Measurements from ENCODE around the gene FAM110D.

FAM110D gene

GRCh38 chr1:26125382-26125781 lies 33.5 kb upstream of the FAM110D start:
- Mint-ChIP-seq H3K9me3 (ENCODE audit: low read depth) (no peaks in the 10 kb centered on the region), H3K27ac (no peak overlapping the region), H3K27me3 (no peaks in the 10 kb centered on the region), H3K36me3 (no peaks in the 10 kb centered on the region), H3K4me1 (ENCODE audit: low read depth) (peaks cover 56% of the 10 kb centered on the region), H3K4me3 (no peak overlapping the region)

- Mint-ChIP-seq H3K27ac (peak overlapping the region; percentile 55), H3K9me3 (ENCODE audit: low read depth) (no peaks in the 10 kb centered on the region), H3K27me3 (no peaks in the 10 kb centered on the region), H3K36me3 (no peaks in the 10 kb centered on the region), H3K4me3 (peak overlapping the region; percentile 69), H3K4me1 (ENCODE audit: low read depth) (peaks cover 55% of the 10 kb centered on the region)
Observed at GRCh38 chr1:26125946-26126320, 32.9 kb upstream of the FAM110D start.

GRCh38 chr1:26126321-26127084 lies 32.4 kb upstream of the FAM110D start:
- H3K27ac Mint-ChIP-seq, result peak overlapping the region; percentile 55
- H3K27me3 Mint-ChIP-seq, result no peaks in the 10 kb centered on the region
- peaks cover 55% of the 10 kb centered on the region for H3K4me1 Mint-ChIP-seq (ENCODE audit: low read depth)
- no peaks in the 10 kb centered on the region for H3K9me3 Mint-ChIP-seq (ENCODE audit: low read depth)
- H3K4me3 Mint-ChIP-seq, result peak overlapping the region; percentile 69
- no peaks in the 10 kb centered on the region for H3K36me3 Mint-ChIP-seq

GRCh38 chr1:26127235-26128163 lies 31.4 kb upstream of the FAM110D start:
- Mint-ChIP-seq H3K36me3 (no peaks in the 10 kb centered on the region), H3K4me3 (peak overlapping the region; percentile 46), H3K9me3 (ENCODE audit: low read depth) (no peaks in the 10 kb centered on the region), H3K27me3 (no peaks in the 10 kb centered on the region), H3K27ac (peak overlapping the region; percentile 54), H3K4me1 (ENCODE audit: low read depth) (peaks cover 53% of the 10 kb centered on the region)

GRCh38 chr1:26129778-26130177 lies 29.1 kb upstream of the FAM110D start:
- Mint-ChIP-seq H3K27ac (no peak overlapping the region), H3K9me3 (ENCODE audit: low read depth) (no peaks in the 10 kb centered on the region), H3K4me3 (no peak overlapping the region), H3K36me3 (no peaks in the 10 kb centered on the region), H3K27me3 (no peaks in the 10 kb centered on the region), H3K4me1 (ENCODE audit: low read depth) (peaks cover 36% of the 10 kb centered on the region)

- Mint-ChIP-seq H3K9me3 (ENCODE audit: low read depth) (no peaks in the 10 kb centered on the region), H3K27ac (no peak overlapping the region), H3K27me3 (no peaks in the 10 kb centered on the region), H3K4me3 (no peak overlapping the region), H3K36me3 (no peaks in the 10 kb centered on the region), H3K4me1 (ENCODE audit: low read depth) (peaks cover 29% of the 10 kb centered on the region)
Observed at GRCh38 chr1:26130695-26131094, 28.2 kb upstream of the FAM110D start.

- peaks cover 14% of the 10 kb centered on the region for H3K4me1 Mint-ChIP-seq (ENCODE audit: low read depth)
- H3K27ac Mint-ChIP-seq, result no peak overlapping the region
- no peak overlapping the region for H3K4me3 Mint-ChIP-seq
- H3K9me3 Mint-ChIP-seq (ENCODE audit: low read depth), result no peaks in the 10 kb centered on the region
- no peaks in the 10 kb centered on the region for H3K36me3 Mint-ChIP-seq
- no peaks in the 10 kb centered on the region for H3K27me3 Mint-ChIP-seq
Observed at GRCh38 chr1:26132128-26132833, 26.6 kb upstream of the FAM110D start.

GRCh38 chr1:26132834-26133167 lies 26.1 kb upstream of the FAM110D start:
- no peak overlapping the region for H3K4me3 Mint-ChIP-seq
- no peaks in the 10 kb centered on the region for H3K36me3 Mint-ChIP-seq
- H3K4me1 Mint-ChIP-seq (ENCODE audit: low read depth), result peaks cover 9% of the 10 kb centered on the region
- H3K27me3 Mint-ChIP-seq, result no peaks in the 10 kb centered on the region
- H3K9me3 Mint-ChIP-seq (ENCODE audit: low read depth), result no peaks in the 10 kb centered on the region
- H3K27ac Mint-ChIP-seq, result no peak overlapping the region

- Mint-ChIP-seq H3K9me3 (ENCODE audit: low read depth) (no peaks in the 10 kb centered on the region), H3K4me3 (no peak overlapping the region), H3K36me3 (no peaks in the 10 kb centered on the region), H3K4me1 (ENCODE audit: low read depth) (peaks cover 10% of the 10 kb centered on the region), H3K27ac (no peak overlapping the region), H3K27me3 (no peaks in the 10 kb centered on the region)
Observed at GRCh38 chr1:26134466-26134865, 24.4 kb upstream of the FAM110D start.

- peaks cover 14% of the 10 kb centered on the region for H3K4me1 Mint-ChIP-seq (ENCODE audit: low read depth)
- H3K4me3 Mint-ChIP-seq, result peak overlapping the region; percentile 17
- H3K27ac Mint-ChIP-seq, result peak overlapping the region; percentile 1
- no peaks in the 10 kb centered on the region for H3K9me3 Mint-ChIP-seq (ENCODE audit: low read depth)
- H3K27me3 Mint-ChIP-seq, result no peaks in the 10 kb centered on the region
- no peaks in the 10 kb centered on the region for H3K36me3 Mint-ChIP-seq
Observed at GRCh38 chr1:26138974-26139558, 19.8 kb upstream of the FAM110D start.

GRCh38 chr1:26142159-26142558 lies 16.7 kb upstream of the FAM110D start:
- H3K9me3 Mint-ChIP-seq (ENCODE audit: low read depth), result no peaks in the 10 kb centered on the region
- H3K4me1 Mint-ChIP-seq (ENCODE audit: low read depth), result peaks cover 18% of the 10 kb centered on the region
- no peak overlapping the region for H3K27ac Mint-ChIP-seq
- H3K4me3 Mint-ChIP-seq, result no peak overlapping the region
- H3K27me3 Mint-ChIP-seq, result peaks cover 5% of the 10 kb centered on the region
- H3K36me3 Mint-ChIP-seq, result no peaks in the 10 kb centered on the region

- H3K27ac Mint-ChIP-seq, result no peak overlapping the region
- H3K36me3 Mint-ChIP-seq, result no peaks in the 10 kb centered on the region
- no peaks in the 10 kb centered on the region for H3K9me3 Mint-ChIP-seq (ENCODE audit: low read depth)
- H3K4me1 Mint-ChIP-seq (ENCODE audit: low read depth), result peaks cover 4% of the 10 kb centered on the region
- H3K27me3 Mint-ChIP-seq, result peaks cover 5% of the 10 kb centered on the region
- no peak overlapping the region for H3K4me3 Mint-ChIP-seq
Observed at GRCh38 chr1:26145041-26145959, 13.6 kb upstream of the FAM110D start.

GRCh38 chr1:26145960-26146294 lies 13.0 kb upstream of the FAM110D start:
- Mint-ChIP-seq H3K36me3 (no peaks in the 10 kb centered on the region), H3K27ac (no peak overlapping the region), H3K27me3 (peaks cover 5% of the 10 kb centered on the region), H3K4me3 (no peak overlapping the region), H3K9me3 (ENCODE audit: low read depth) (no peaks in the 10 kb centered on the region), H3K4me1 (ENCODE audit: low read depth) (peaks cover 4% of the 10 kb centered on the region)

- peaks cover 4% of the 10 kb centered on the region for H3K4me1 Mint-ChIP-seq (ENCODE audit: low read depth)
- H3K4me3 Mint-ChIP-seq, result no peak overlapping the region
- no peak overlapping the region for H3K27ac Mint-ChIP-seq
Observed at GRCh38 chr1:26148887-26149286, 10.0 kb upstream of the FAM110D start.

More at GRCh38 chr1:26148887-26149286, 10.0 kb upstream of the FAM110D start:
- Mint-ChIP-seq H3K27me3 (peaks cover 5% of the 10 kb centered on the region), H3K9me3 (ENCODE audit: low read depth) (no peaks in the 10 kb centered on the region), H3K36me3 (no peaks in the 10 kb centered on the region)

Data from activated naive CD8-positive, alpha-beta T cell (primary cell).